Spleen (tissue), 7 donors: ENCODE data around the gene HPSE2.

Source experiments
- CTCF ChIP-seq, 11 experiments: fragments of 200-600 bp in 7 of 11; fragments of 450-650 bp in 4 of 11; sonication (generic) in 4 of 11; IDR thresholded peaks in 8 of 11; conservative IDR thresholded peaks in 3 of 11; 1 replicate in 7 of 11; 2 replicates in 4 of 11; pipeline versions ENCODE4 v1.4.0 to v1.8.0; 2016 to 2021; ENCODE audit warnings: antibody characterized with exemption in 11 of 11, inconsistent platforms in 4 of 11, mild to moderate bottlenecking in 1 of 11
- POLR2A ChIP-seq, 3 donors: fragments of 450-650 bp; IDR thresholded peaks; one replicate each; pipeline ENCODE4 v1.5.1; 2017; ENCODE audit warnings: antibody characterized with exemption in 3 of 3, mild to moderate bottlenecking in 1 of 3
- POLR2AphosphoS5 ChIP-seq, 3 donors: sonication (generic); formaldehyde crosslinking; IDR thresholded peaks; one replicate each; pipeline ENCODE4 v1.5.1; 2017; ENCODE audit warnings: antibody characterized with exemption in 3 of 3
- donor health status: DM: no; HTN: no; CAD: no; lungs with moderate emphysema.
- donor health status: DM: no; HTN: no; CAD: no.
- donor health status: DM: no; HTN: no; CAD: no.

GRCh38 chr10:99236627-99237309 is 1.1 kb upstream of the HPSE2 start:
- TF ChIP-seq POLR2A (IDR thresholded peaks at IDR 0.05) (no peak), CTCF (IDR thresholded peaks at IDR 0.05 in 8 of 11, conservative IDR thresholded peaks at IDR 0.05 in 3 of 11) (no peak), POLR2AphosphoS5 (IDR thresholded peaks at IDR 0.05) (no peak)
